Astrocyte of the spinal cord (primary cell): ENCODE measurements around the gene BRIP1.

Experiments used
- DNase-seq: peaks from one replicate; pipeline ENCODE4 v3.0.0; 2011; ENCODE audit warnings: low read depth, low spot score
- H3K4me3 ChIP-seq: 2 replicates; pipeline ENCODE4 v1.5.1; 2011; ENCODE audit warnings: low read depth, mild to moderate bottlenecking, low read length, moderate library complexity
- in situ Hi-C: cut with HindIII; loops from 2 replicates; pipeline ENCODE4 v1.10.0; 2017; ENCODE audit warnings: low sequenced_read_pairs
- TF ChIP-seq, protein P1 (sequence below): IDR thresholded peaks from 2 replicates; pipeline ENCODE4 v1.5.1; 2012; ENCODE audit warnings: low read depth, mild to moderate bottlenecking, low read length, inconsistent platforms

Gene BRIP1

DNA sequence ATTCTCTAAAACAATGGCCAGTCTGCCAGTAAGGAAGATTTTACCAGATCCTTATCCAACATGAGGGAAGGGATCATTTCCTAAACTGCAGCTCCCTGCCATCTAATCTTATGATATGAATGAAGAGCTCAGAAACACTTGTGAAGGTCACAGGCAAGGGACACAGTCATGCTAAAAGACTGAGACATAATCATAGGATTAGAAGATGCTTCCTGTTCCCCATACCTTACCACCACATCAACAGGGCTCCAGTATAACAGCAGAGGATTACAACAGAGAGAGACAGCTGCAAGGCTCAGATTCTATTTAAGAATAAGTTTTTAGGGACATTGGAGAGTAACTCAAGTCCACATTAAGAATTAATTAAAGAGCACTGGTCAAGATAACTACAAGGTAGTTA lies 93.3 kb downstream of the BRIP1 start:
- in situ Hi-C loops, result no loop called here
- no peak overlapping the region for H3K4me3 ChIP-seq
- DNase-seq, result no peak
- TF ChIP-seq, protein P1, sequence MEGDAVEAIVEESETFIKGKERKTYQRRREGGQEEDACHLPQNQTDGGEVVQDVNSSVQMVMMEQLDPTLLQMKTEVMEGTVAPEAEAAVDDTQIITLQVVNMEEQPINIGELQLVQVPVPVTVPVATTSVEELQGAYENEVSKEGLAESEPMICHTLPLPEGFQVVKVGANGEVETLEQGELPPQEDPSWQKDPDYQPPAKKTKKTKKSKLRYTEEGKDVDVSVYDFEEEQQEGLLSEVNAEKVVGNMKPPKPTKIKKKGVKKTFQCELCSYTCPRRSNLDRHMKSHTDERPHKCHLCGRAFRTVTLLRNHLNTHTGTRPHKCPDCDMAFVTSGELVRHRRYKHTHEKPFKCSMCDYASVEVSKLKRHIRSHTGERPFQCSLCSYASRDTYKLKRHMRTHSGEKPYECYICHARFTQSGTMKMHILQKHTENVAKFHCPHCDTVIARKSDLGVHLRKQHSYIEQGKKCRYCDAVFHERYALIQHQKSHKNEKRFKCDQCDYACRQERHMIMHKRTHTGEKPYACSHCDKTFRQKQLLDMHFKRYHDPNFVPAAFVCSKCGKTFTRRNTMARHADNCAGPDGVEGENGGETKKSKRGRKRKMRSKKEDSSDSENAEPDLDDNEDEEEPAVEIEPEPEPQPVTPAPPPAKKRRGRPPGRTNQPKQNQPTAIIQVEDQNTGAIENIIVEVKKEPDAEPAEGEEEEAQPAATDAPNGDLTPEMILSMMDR, result no peak

DNA sequence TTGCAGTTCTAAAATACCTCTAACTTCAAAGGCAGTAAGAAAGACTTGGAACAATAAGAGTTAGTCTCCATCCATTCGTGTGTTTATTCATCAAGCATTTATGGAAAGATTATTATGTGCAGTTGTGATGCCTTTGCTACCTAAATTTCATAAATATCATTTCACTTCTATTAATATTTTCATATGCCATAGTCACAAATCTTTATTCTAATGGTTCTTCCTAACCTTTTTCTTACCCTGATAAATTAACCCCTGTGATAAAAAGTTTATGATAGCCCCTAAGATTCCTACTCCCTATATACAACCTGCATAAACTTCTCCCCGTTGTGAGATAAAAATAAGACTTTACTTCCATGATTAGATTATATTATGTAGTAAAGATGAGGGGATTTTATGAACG lies 94.9 kb downstream of the BRIP1 start:
- no peak overlapping the region for H3K4me3 ChIP-seq
- DNase-seq, result no peak
- TF ChIP-seq, protein P1, result no peak
- in situ Hi-C loops, result no loop called here

DNA sequence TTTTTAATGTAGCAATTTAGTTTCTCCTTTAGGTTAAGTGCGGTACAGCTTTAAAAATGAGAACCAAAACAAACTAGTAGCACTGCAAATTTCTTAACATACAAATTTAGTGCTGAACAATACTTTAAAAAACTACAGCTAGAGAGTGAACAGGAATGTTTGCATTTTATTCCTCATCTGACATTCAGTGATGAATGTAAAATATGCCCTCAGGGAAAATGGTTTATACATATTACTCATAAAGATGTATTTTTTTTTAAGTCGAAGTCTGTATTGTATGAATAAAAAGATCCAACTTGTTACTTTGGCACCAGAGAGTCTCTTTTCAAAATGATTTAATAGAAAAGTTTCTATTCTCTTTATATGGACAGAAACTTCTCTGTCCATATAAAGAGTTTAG lies 96.8 kb downstream of the BRIP1 start:
- TF ChIP-seq, protein P1, result no peak
- in situ Hi-C loops, result no loop called here
- H3K4me3 ChIP-seq, result no peak overlapping the region
- no peak for DNase-seq

DNA sequence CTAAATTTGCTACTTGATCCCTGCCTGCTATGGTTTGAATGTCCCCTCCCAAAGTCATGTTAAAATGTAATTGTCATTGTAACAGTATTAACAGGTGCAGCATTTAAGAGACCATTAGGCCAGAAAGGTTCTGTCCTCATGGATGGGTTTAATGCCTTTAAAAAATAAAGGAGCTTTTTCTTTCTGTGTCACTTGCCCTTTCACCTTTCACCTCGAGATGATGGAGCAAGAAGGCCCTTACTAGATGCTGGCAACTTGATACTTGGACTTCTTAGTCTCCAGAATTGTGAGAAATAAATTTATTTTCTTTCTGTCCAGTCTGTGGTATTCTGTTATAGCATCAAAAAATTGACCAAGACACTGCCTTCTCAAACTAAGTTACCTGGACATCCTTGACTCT lies 98.5 kb downstream of the BRIP1 start:
- no peak for DNase-seq
- H3K4me3 ChIP-seq, result no peak overlapping the region
- TF ChIP-seq, protein P1, result no peak
- in situ Hi-C loops, result no loop called here

DNA sequence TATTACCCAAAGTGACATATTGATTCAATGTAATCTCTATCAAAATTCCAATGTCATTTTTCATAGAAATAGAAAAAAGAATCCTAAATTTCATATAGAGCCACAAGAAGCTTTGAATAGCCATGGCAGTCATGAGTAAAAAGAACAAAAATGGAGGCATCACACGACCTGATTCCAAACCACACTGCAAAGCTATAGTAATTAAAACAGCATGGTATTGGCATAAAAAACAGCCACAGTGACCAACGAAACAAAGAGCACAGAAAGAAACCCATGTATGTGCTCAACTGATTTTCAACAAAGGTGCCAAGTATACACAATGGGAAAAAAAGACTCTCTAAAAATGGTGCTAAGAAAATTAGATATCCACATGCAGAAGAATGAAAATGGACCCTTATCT lies 101.5 kb downstream of the BRIP1 start:
- in situ Hi-C loops, result no loop called here
- H3K4me3 ChIP-seq, result no peak overlapping the region
- DNase-seq, result no peak
- TF ChIP-seq, protein P1, result no peak

DNA sequence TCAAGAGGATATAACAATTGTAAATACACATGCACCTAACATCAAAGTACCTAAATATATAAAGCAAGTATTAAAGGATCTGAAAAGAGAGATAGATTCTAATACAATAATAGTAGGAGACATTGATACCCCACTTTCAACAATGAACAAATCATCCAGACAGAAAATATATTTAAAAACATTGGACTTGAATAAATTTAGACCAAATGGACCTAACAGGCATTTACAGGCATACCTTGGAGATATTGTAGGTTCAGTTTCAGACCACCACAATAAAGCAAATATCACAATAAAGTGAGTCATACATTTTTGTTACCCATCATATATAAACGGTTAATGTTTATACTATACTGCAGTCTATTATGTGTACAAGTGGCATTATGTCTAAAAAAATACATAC lies 104.0 kb downstream of the BRIP1 start:
- no peak for DNase-seq
- in situ Hi-C loops, result no loop called here
- no peak overlapping the region for H3K4me3 ChIP-seq
- TF ChIP-seq, protein P1, result no peak

DNA sequence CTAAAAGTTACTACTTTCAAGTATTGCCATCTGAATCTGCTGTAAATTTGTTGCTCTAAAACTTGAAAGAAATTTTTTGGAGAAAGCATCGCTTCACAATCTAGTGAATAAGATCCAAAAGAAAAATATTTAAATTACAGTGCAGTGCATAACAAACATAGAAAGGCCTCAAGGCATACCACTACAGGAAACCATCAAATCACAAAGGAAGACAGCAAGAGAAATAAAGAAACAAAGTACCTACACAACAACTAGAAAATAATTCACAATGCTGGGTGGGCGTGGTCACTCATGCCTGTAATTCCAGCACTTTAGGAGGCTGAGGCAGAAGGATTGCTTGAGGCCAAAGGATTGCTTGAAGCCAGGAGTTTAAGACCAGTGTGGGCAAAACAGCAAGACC lies 104.9 kb downstream of the BRIP1 start:
- in situ Hi-C loops, result no loop called here
- DNase-seq, result no peak
- TF ChIP-seq, protein P1, result no peak
- no peak overlapping the region for H3K4me3 ChIP-seq
